Urinary bladder (tissue), 4 donors: ENCODE results near the gene RSPH10B. TPM values are rescaled to one million over a fixed set of nuclear protein-coding genes. Genes with fewer than 3 reads are reported as not detected.
"Not testable (repeated sequence)": the region's sequence is repeated elsewhere in the genome, so short reads cannot be mapped to it uniquely, and the experiment has no call there.

Experiments
- DNase-seq: peaks from one replicate; pipeline ENCODE4 v3.0.0-alpha.2; 2015; ENCODE audit errors: extremely low spot score
- H3K27ac ChIP-seq: one replicate; pipeline ENCODE4 v1.5.1; 2013; ENCODE audit warnings: low read depth, mild to moderate bottlenecking, moderate library complexity
- H3K36me3 ChIP-seq: one replicate; pipeline ENCODE4 v1.6.1; 2013; ENCODE audit warnings: mild to moderate bottlenecking, moderate library complexity; ENCODE audit not compliant: insufficient read depth
- H3K4me1 ChIP-seq: one replicate; pipeline ENCODE4 v1.6.1; 2013; ENCODE audit warnings: mild to moderate bottlenecking, moderate library complexity; ENCODE audit not compliant: insufficient read depth
- H3K4me3 ChIP-seq: one replicate; pipeline ENCODE4 v1.5.1; 2013; ENCODE audit warnings: low read depth, low read length
- WGBS: extraction: QIAGEN DNeasy Blood & Tissue Kit; methylation state at CpG from one replicate; pipeline ENCODE4 v1.1.7; 2013; 5-methylcytosine and 5-hydroxymethylcytosine counted together
- polyA plus RNA-seq: library from polyadenylated mRNA; stranded (reverse); fragments of 200-250 nt; gene quantifications from one replicate; pipeline ENCODE4 v1.2.3, GENCODE V29; 2013
- total RNA-seq: library from RNA; depleted of rRNA; stranded (reverse); fragments of >200 nt; gene quantifications from one replicate; pipeline ENCODE4 v1.2.3, GENCODE V29; 2014
- donor health status: healthy with polysubstance abuse.
- donor health status: healthy.

RSPH10B gene
- not detected for total RNA-seq
- polyA plus RNA-seq, result 0.09 TPM

- not testable (repeated sequence) for H3K36me3 ChIP-seq, H3K4me1 ChIP-seq, DNase-seq, H3K4me3 ChIP-seq, H3K27ac ChIP-seq
- 1% methylated on average over 22 of the region's 43 CpGs for WGBS
Measured at GRCh38 chr7:5970347-5970911, at the start of gene RSPH10B. Gene RSPH10B, minus strand, starts transcription at chr7:5970689. Its CDS starts 3,573 bp downstream, at chr7:5967116.

- no peak overlapping the region for H3K4me3 ChIP-seq
- H3K36me3 ChIP-seq, result peaks cover 3% of the 10 kb centered on the region
- H3K27ac ChIP-seq, result no peak overlapping the region
- DNase-seq, result no peak
- WGBS, result 94% methylated on average over 8 of the region's 8 CpGs
- H3K4me1 ChIP-seq, result no peaks in the 10 kb centered on the region
Measured at GRCh38 chr7:6016653-6016966, 46.1 kb upstream of the RSPH10B start.

GRCh38 chr7:6015917-6016652 lies 45.6 kb upstream of the RSPH10B start:
- no peaks in the 10 kb centered on the region for H3K4me1 ChIP-seq
- no peak overlapping the region for H3K27ac ChIP-seq
- peaks cover 3% of the 10 kb centered on the region for H3K36me3 ChIP-seq
- DNase-seq, result no peak
- H3K4me3 ChIP-seq, result no peak overlapping the region
- 67% methylated on average over 8 of the region's 8 CpGs for WGBS

GRCh38 chr7:6012355-6013104 lies 42.0 kb upstream of the RSPH10B start:
- no peaks in the 10 kb centered on the region for H3K4me1 ChIP-seq
- no peaks in the 10 kb centered on the region for H3K36me3 ChIP-seq
- no peak overlapping the region for H3K4me3 ChIP-seq
- 78% methylated on average over 14 of the region's 14 CpGs for WGBS
- no peak overlapping the region for H3K27ac ChIP-seq
- no peak for DNase-seq

- Histone ChIP-seq H3K4me1 (no peaks in the 10 kb centered on the region), H3K27ac (no peak overlapping the region), H3K4me3 (no peak overlapping the region), H3K36me3 (no peaks in the 10 kb centered on the region)
- DNase-seq, result no peak
- WGBS, result 87% methylated on average over 2 of the region's 2 CpGs
Measured at GRCh38 chr7:6011541-6011940, 41.1 kb upstream of the RSPH10B start.

- not testable (repeated sequence) for H3K36me3 ChIP-seq, H3K4me3 ChIP-seq, H3K27ac ChIP-seq, DNase-seq, H3K4me1 ChIP-seq
- WGBS, result 85% methylated on average over 8 of the region's 8 CpGs
Measured at GRCh38 chr7:6010370-6010769, 39.9 kb upstream of the RSPH10B start.

- no peaks in the 10 kb centered on the region for H3K36me3 ChIP-seq
- peak within 1 kb of the TSS; percentile 79 for H3K27ac ChIP-seq
- H3K4me1 ChIP-seq, result no peaks in the 10 kb centered on the region
- peak; percentile 99 for DNase-seq
- under 1% methylated on average over 84 of the region's 84 CpGs for WGBS
- peak within 1 kb of the TSS; percentile 74 for H3K4me3 ChIP-seq
Measured at GRCh38 chr7:6008668-6009611, 38.5 kb upstream of the RSPH10B start, which contains the start of the genes AIMP2 and PMS2. Gene AIMP2, plus strand, starts transcription at chr7:6009272. Its CDS starts 92 bp downstream, at chr7:6009364. Gene PMS2, minus strand, starts transcription at chr7:6009049. Its CDS starts 30 bp downstream, at chr7:6009019.

- not testable (repeated sequence) for H3K27ac ChIP-seq, H3K4me1 ChIP-seq, DNase-seq, H3K36me3 ChIP-seq
- WGBS, result 42% methylated on average over 27 of the region's 27 CpGs
- peak overlapping the region; percentile 74 for H3K4me3 ChIP-seq
Measured at GRCh38 chr7:6007835-6008590, 37.5 kb upstream of the RSPH10B start.

GRCh38 chr7:6007386-6007785 lies 36.9 kb upstream of the RSPH10B start:
- Histone ChIP-seq H3K36me3 (no peaks in the 10 kb centered on the region), H3K27ac (no peak overlapping the region), H3K4me1 (no peaks in the 10 kb centered on the region), H3K4me3 (no peak overlapping the region)
- WGBS, result 62% methylated on average over 4 of the region's 4 CpGs
- no peak for DNase-seq

- no peaks in the 10 kb centered on the region for H3K4me1 ChIP-seq
- H3K4me3 ChIP-seq, result no peak overlapping the region
- H3K36me3 ChIP-seq, result no peaks in the 10 kb centered on the region
- DNase-seq, result peak; percentile 51
- no peak overlapping the region for H3K27ac ChIP-seq
- WGBS, result 48% methylated on average over 10 of the region's 10 CpGs
Measured at GRCh38 chr7:5997210-5997808, 26.8 kb upstream of the RSPH10B start.

GRCh38 chr7:5987061-5987460 lies 16.6 kb upstream of the RSPH10B start:
- not testable (repeated sequence) for H3K4me3 ChIP-seq, H3K27ac ChIP-seq, H3K36me3 ChIP-seq, DNase-seq, H3K4me1 ChIP-seq
- 93% methylated on average over 15 of the region's 15 CpGs for WGBS

GRCh38 chr7:5979680-5980314 lies 9.3 kb upstream of the RSPH10B start:
- 87% methylated on average over 1 of the region's 12 CpGs for WGBS
- not testable (repeated sequence) for H3K36me3 ChIP-seq, H3K27ac ChIP-seq

More at GRCh38 chr7:5979680-5980314, 9.3 kb upstream of the RSPH10B start:
- not testable (repeated sequence) for DNase-seq, H3K4me3 ChIP-seq, H3K4me1 ChIP-seq
